PFSK-1 (cell line): Measurements from ENCODE around the gene AAMDC.

Experiments
- POLR2AphosphoS5 ChIP-seq: IDR thresholded peaks from 2 replicates; pipeline ENCODE4 v1.6.1; 2012; ENCODE audit warnings: low read depth, mild to moderate bottlenecking, control low read depth, low read length, moderate library complexity
- TAF1 ChIP-seq: IDR thresholded peaks from 2 replicates; pipeline ENCODE4 v1.6.1; 2012; ENCODE audit warnings: low read length, control low read depth, borderline replicate concordance; ENCODE audit not compliant: insufficient read depth

DNA sequence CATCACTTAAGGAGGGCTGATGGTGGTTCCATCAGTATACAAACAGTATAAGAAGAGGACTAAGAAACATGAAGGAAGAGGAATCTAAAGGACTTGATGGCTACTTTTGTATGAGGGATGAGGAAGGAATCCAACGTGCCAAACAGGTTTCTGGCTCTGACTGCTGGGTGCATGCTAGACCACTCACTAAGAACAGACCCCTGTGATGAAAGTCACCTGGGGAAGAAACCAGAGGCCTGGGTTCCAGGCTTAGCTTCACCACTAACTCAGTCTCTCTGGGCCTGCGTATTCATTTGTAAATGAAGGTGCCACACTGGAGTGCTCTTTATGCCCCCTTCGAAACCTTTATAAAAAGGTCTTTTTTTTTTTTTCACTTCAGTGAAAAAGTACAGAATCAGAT is 55.1 kb downstream of the AAMDC start:
- TF ChIP-seq POLR2AphosphoS5 (no peak), TAF1 (no peak)
